HepG2 (cell line): ENCODE measurements around the gene SVOP. TPM values are rescaled to one million over a fixed set of nuclear protein-coding genes. Genes with fewer than 3 reads are reported as not detected.

Experiments used
- DBP ChIP-seq: sonication (generic); formaldehyde crosslinking; IDR thresholded peaks from 2 replicates; pipeline ENCODE4 v1.4.0; 2020; ENCODE audit warnings: missing genetic modification reagents; ENCODE audit errors: not compliant biosample characterization
- JDP2 ChIP-seq: sonication (generic); formaldehyde crosslinking; IDR thresholded peaks from 2 replicates; pipeline ENCODE4 v1.8.1; 2022; ENCODE audit warnings: missing genetic modification reagents, borderline replicate concordance
- KDM2A ChIP-seq: sonication (generic); formaldehyde crosslinking; IDR thresholded peaks from 2 replicates; pipeline ENCODE4 v1.4.0; 2020; ENCODE audit warnings: low read depth, missing genetic modification reagents, borderline replicate concordance
- NBN ChIP-seq: fragments of 450-650 bp; conservative IDR thresholded peaks from 2 replicates; pipeline ENCODE4 v1.6.1; 2017
- NFKB2 ChIP-seq: sonication (generic); formaldehyde crosslinking; IDR thresholded peaks from 2 replicates; pipeline ENCODE4 v1.4.0; 2020; ENCODE audit warnings: missing genetic modification reagents, borderline replicate concordance
- NFKBIZ ChIP-seq: IDR thresholded peaks from 2 replicates; pipeline ENCODE4 v1.6.1; 2018; ENCODE audit warnings: missing genetic modification reagents, missing compliant biosample characterization
- PHF21A ChIP-seq: sonication (generic); formaldehyde crosslinking; IDR thresholded peaks from 2 replicates; pipeline ENCODE4 v1.5.0; 2020; ENCODE audit warnings: mild to moderate bottlenecking, missing genetic modification reagents
- POGZ ChIP-seq: sonication (generic); formaldehyde crosslinking; IDR thresholded peaks from 2 replicates; pipeline ENCODE4 v1.4.0; 2020; ENCODE audit warnings: mild to moderate bottlenecking, missing genetic modification reagents
- POLR2G ChIP-seq: fragments of 200-400 bp; formaldehyde crosslinking; IDR thresholded peaks from 2 replicates; pipeline ENCODE4 v1.6.1; 2018; ENCODE audit warnings: mild to moderate bottlenecking, low read depth, low read length, moderate library complexity
- SIN3B ChIP-seq: fragments of 150-350 bp; IDR thresholded peaks from 2 replicates; pipeline ENCODE4 v1.6.1; 2014; ENCODE audit warnings: low read length
- SMYD3 ChIP-seq: sonication (generic); formaldehyde crosslinking; IDR thresholded peaks from 2 replicates; pipeline ENCODE4 v1.8.1; 2023; ENCODE audit warnings: mild to moderate bottlenecking, missing genetic modification reagents
- STAG1 ChIP-seq: sonication (generic); formaldehyde crosslinking; IDR thresholded peaks from 2 replicates; pipeline ENCODE4 v1.4.0; 2020; ENCODE audit warnings: missing genetic modification reagents
- STAT5B ChIP-seq: sonication (generic); formaldehyde crosslinking; IDR thresholded peaks from 2 replicates; pipeline ENCODE4 v1.4.0; 2020; ENCODE audit warnings: missing genetic modification reagents
- TCF7L2 ChIP-seq: IDR thresholded peaks from 2 replicates; pipeline ENCODE4 v1.6.1; 2011; ENCODE audit warnings: mild to moderate bottlenecking, low read depth, low read length, moderate library complexity
- ZBTB21 ChIP-seq: sonication (generic); formaldehyde crosslinking; IDR thresholded peaks from 2 replicates; pipeline ENCODE4 v1.4.0; 2020; ENCODE audit warnings: missing genetic modification reagents
- ZBTB3 ChIP-seq: sonication (generic); formaldehyde crosslinking; IDR thresholded peaks from 2 replicates; pipeline ENCODE4 v1.4.0; 2020; ENCODE audit warnings: low read depth, mild to moderate bottlenecking, moderate library complexity, missing genetic modification reagents, borderline replicate concordance
- ZIK1 ChIP-seq: sonication (generic); formaldehyde crosslinking; IDR thresholded peaks from 2 replicates; pipeline ENCODE4 v1.5.0; 2020; ENCODE audit warnings: mild to moderate bottlenecking, low read depth, missing genetic modification reagents, borderline replicate concordance
- ZNF180 ChIP-seq: sonication (generic); formaldehyde crosslinking; IDR thresholded peaks from 2 replicates; pipeline ENCODE4 v1.4.0; 2020; ENCODE audit warnings: low read depth, missing genetic modification reagents, borderline replicate concordance
- ZNF30 ChIP-seq: sonication (generic); formaldehyde crosslinking; IDR thresholded peaks from 2 replicates; pipeline ENCODE4 v1.5.0; 2020; ENCODE audit warnings: mild to moderate bottlenecking, missing genetic modification reagents
- ZNF510 ChIP-seq: sonication (generic); formaldehyde crosslinking; IDR thresholded peaks from 2 replicates; pipeline ENCODE4 v1.4.0; 2020; ENCODE audit warnings: low read depth, mild to moderate bottlenecking, missing genetic modification reagents
- ZNF782 ChIP-seq: sonication (generic); formaldehyde crosslinking; IDR thresholded peaks from 2 replicates; pipeline ENCODE4 v1.4.0; 2020; ENCODE audit warnings: missing genetic modification reagents, mild to moderate bottlenecking, borderline replicate concordance
- polyA plus RNA-seq, 8 experiments: library from polyadenylated mRNA; depleted of rRNA in 3 of 8; stranded (reverse) in 7 of 8; unstranded in 1 of 8; fragments of >200 nt; fragmentation: Illumina TruSeq in 4 of 8; extraction: Trizol in 4 of 8; gene quantifications; 2 replicates each; pipeline versions ENCODE4 v1.2.1 to v1.2.3, GENCODE V29; 2011 to 2016; ENCODE audit warnings: low read depth in 4 of 8, missing spikeins in 1 of 8, mixed read lengths in 1 of 8; ENCODE audit not compliant: insufficient read depth in 1 of 8
- total RNA-seq, 5 experiments: library from RNA; depleted of rRNA; stranded (reverse); fragments of >200 nt; fragmentation: Illumina TruSeq; extraction: Trizol; gene quantifications; 2 replicates each; pipeline ENCODE4 v1.2.3, GENCODE V29; 2016; ENCODE audit warnings: low read depth in 1 of 5
- TF ChIP-seq, protein P1 (sequence below): sonication (generic); formaldehyde crosslinking; IDR thresholded peaks from 2 replicates; pipeline ENCODE4 v1.8.1; 2023; ENCODE audit warnings: missing genetic modification reagents, mild to moderate bottlenecking, borderline replicate concordance
- TF ChIP-seq, protein P2 (sequence below): sonication (generic); formaldehyde crosslinking; IDR thresholded peaks from 2 replicates; pipeline ENCODE4 v1.9.0; 2021; ENCODE audit warnings: missing genetic modification reagents, borderline replicate concordance
- TF ChIP-seq, protein P3 (sequence below): sonication (generic); formaldehyde crosslinking; IDR thresholded peaks from 2 replicates; pipeline ENCODE4 v1.4.0; 2020; ENCODE audit warnings: missing genetic modification reagents, borderline replicate concordance

Gene SVOP
- total and polyA plus RNA-seq, 2 of the 13 experiments (the other 11 are each of a cell fraction or from before 2014, with no cell fraction given), result not detected

DNA sequence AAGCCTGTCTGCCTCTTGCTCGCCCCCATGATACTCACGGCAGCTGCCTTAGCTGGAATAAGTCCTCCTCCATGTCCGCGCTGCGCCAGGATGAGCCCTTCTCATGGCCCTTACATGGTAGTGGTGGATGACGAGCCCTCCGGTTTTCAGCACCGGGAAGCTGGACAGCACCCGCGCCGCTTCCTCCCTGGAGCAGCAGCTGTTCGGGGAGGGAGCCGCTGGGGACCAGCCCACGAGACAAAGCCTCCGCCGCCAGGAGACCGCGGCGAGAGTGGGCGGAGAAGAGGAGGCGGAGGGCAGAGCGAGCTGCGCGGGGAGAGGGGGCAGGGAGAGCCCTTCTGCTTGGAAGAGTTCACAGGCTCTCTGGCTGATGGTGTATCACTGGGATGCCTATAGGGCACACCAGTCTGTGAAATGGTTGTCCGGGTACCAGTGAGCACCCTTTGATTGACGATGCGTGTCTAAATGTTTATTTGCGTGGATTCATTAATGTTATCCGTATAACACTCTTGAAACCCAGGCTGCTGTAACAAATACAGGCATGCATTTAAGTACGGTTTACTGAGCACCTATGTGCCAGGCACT lies at the start of gene SVOP (continued):
- TF ChIP-seq POLR2G, result no peak
- TF ChIP-seq ZIK1 (CRISPR knock-in tag), result peak; percentile 66; the same call in 1 of the 2 replicates
- TF ChIP-seq, protein P1, sequence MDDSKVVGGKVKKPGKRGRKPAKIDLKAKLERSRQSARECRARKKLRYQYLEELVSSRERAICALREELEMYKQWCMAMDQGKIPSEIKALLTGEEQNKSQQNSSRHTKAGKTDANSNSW (CRISPR knock-in tag), result no peak; the same call in 1 of the 2 replicates
- TF ChIP-seq JDP2 (CRISPR knock-in tag), result peak; percentile 56; the same call in 1 of the 2 replicates
- peak; percentile 25; the same call in 1 of the 2 replicates for TF ChIP-seq STAG1 (CRISPR knock-in tag)
- TF ChIP-seq ZNF180 (CRISPR knock-in tag), result peak; percentile 74; the same call in 1 of the 2 replicates
- peak; percentile 94 for TF ChIP-seq ZNF782
- TF ChIP-seq PHF21A, result no peak
- TF ChIP-seq NFKBIZ, result peak; percentile 87; the same call in 1 of the 2 replicates
- TF ChIP-seq TCF7L2, result no peak
- TF ChIP-seq SMYD3, result peak; percentile 84; the same call in 1 of the 2 replicates
- peak; percentile 57; the same call in 1 of the 2 replicates for TF ChIP-seq ZBTB21 (CRISPR knock-in tag)
- TF ChIP-seq, protein P2, sequence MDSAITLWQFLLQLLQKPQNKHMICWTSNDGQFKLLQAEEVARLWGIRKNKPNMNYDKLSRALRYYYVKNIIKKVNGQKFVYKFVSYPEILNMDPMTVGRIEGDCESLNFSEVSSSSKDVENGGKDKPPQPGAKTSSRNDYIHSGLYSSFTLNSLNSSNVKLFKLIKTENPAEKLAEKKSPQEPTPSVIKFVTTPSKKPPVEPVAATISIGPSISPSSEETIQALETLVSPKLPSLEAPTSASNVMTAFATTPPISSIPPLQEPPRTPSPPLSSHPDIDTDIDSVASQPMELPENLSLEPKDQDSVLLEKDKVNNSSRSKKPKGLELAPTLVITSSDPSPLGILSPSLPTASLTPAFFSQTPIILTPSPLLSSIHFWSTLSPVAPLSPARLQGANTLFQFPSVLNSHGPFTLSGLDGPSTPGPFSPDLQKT (CRISPR knock-in tag), result no peak
- TF ChIP-seq, protein P3, sequence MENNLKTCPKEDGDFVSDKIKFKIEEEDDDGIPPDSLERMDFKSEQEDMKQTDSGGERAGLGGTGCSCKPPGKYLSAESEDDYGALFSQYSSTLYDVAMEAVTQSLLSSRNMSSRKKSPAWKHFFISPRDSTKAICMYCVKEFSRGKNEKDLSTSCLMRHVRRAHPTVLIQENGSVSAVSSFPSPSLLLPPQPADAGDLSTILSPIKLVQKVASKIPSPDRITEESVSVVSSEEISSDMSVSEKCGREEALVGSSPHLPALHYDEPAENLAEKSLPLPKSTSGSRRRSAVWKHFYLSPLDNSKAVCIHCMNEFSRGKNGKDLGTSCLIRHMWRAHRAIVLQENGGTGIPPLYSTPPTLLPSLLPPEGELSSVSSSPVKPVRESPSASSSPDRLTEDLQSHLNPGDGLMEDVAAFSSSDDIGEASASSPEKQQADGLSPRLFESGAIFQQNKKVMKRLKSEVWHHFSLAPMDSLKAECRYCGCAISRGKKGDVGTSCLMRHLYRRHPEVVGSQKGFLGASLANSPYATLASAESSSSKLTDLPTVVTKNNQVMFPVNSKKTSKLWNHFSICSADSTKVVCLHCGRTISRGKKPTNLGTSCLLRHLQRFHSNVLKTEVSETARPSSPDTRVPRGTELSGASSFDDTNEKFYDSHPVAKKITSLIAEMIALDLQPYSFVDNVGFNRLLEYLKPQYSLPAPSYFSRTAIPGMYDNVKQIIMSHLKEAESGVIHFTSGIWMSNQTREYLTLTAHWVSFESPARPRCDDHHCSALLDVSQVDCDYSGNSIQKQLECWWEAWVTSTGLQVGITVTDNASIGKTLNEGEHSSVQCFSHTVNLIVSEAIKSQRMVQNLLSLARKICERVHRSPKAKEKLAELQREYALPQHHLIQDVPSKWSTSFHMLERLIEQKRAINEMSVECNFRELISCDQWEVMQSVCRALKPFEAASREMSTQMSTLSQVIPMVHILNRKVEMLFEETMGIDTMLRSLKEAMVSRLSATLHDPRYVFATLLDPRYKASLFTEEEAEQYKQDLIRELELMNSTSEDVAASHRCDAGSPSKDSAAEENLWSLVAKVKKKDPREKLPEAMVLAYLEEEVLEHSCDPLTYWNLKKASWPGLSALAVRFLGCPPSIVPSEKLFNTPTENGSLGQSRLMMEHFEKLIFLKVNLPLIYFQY (CRISPR knock-in tag), result peak; percentile 73; the same call in 1 of the 2 replicates
- peak; percentile 98 for TF ChIP-seq NFKB2 (CRISPR knock-in tag)
- TF ChIP-seq ZBTB3 (CRISPR knock-in tag), result peak; percentile 38; the same call in 1 of the 2 replicates
- no peak for TF ChIP-seq ZNF510 (CRISPR knock-in tag)
- TF ChIP-seq STAT5B (CRISPR knock-in tag), result peak; percentile 97
- TF ChIP-seq NBN, result no peak
- no peak for TF ChIP-seq POGZ (CRISPR knock-in tag)
- peak; percentile 89 for TF ChIP-seq KDM2A (CRISPR knock-in tag)
- no peak for TF ChIP-seq DBP (CRISPR knock-in tag)
- TF ChIP-seq ZNF30 (CRISPR knock-in tag), result no peak
- TF ChIP-seq SIN3B, result no peak
